PC-3 (cell line): ENCODE data around the gene APOF. TPM values are rescaled to one million over a fixed set of nuclear protein-coding genes. Genes with fewer than 3 reads are reported as not detected.
A peak's percentile ranks its signal among the peaks of the same experiment; 100 is the strongest.

Experiments used
- ATAC-seq: fragments of 200-7000 bp; cut with Tn5 transposase; 2 replicates; pipeline ENCODE4 v1.9.1; 2020; ENCODE audit warnings: mild to moderate bottlenecking, moderate library complexity
- BruUV-seq: library from RNA; stranded (reverse); fragments of 400-500 nt; replicated peaks from 2 replicates; lab custom pipeline; 2021; lab: Mats Ljungman, UMichigan
- CTCF ChIA-PET: fragments of 300-600 bp; sonication (Branson Sonifier 250); formaldehyde crosslinking; loops from one replicate; lab custom pipeline; 2022; ENCODE audit warnings: antibody characterized with exemption; lab: Charles Lee
- POLR2A ChIA-PET: fragments of 300-600 bp; sonication (Branson Sonifier 250); formaldehyde crosslinking; loops from one replicate; lab custom pipeline; 2022; ENCODE audit warnings: antibody characterized with exemption; ENCODE audit not compliant: unreplicated experiment; lab: Charles Lee
- DNase-seq: peaks from one replicate; pipeline ENCODE4 v3.0.0-alpha.2; 2015
- H2AFZ ChIP-seq: fragments of 300-600 bp; sonication (generic); 2 replicates; pipeline ENCODE4 v1.6.0; 2016; ENCODE audit warnings: antibody characterized with exemption, low read length
- H3F3A ChIP-seq: fragments of 300-600 bp; sonication (generic); one replicate; pipeline ENCODE4 v1.6.0; 2017; ENCODE audit warnings: antibody characterized with exemption, low read length, control low read depth, mild to moderate bottlenecking; ENCODE audit not compliant: unreplicated experiment
- H3K27ac ChIP-seq: fragments of 300-600 bp; sonication (generic); 2 replicates; pipeline ENCODE4 v1.5.1; 2016; ENCODE audit warnings: mild to moderate bottlenecking, low read length
- H3K27me3 ChIP-seq: fragments of 300-600 bp; sonication (generic); 2 replicates; pipeline ENCODE4 v1.6.1; 2016; ENCODE audit warnings: low read length, mixed read lengths
- H3K36me3 ChIP-seq: fragments of 300-600 bp; sonication (generic); 2 replicates; pipeline ENCODE4 v1.6.1; 2016; ENCODE audit warnings: low read depth, mixed run types, low read length, mixed read lengths
- H3K4me1 ChIP-seq: fragments of 300-600 bp; sonication (generic); 2 replicates; pipeline ENCODE4 v1.5.1; 2016; ENCODE audit warnings: low read length; ENCODE audit not compliant: insufficient read depth
- H3K4me2 ChIP-seq: fragments of 300-600 bp; sonication (generic); 2 replicates; pipeline ENCODE4 v1.6.0; 2016; ENCODE audit warnings: low read length
- H3K4me3 ChIP-seq: fragments of 300-600 bp; sonication (generic); 2 replicates; pipeline ENCODE4 v1.5.1; 2016; ENCODE audit warnings: mild to moderate bottlenecking, low read length, mixed read lengths
- H3K79me2 ChIP-seq: fragments of 300-600 bp; sonication (generic); 2 replicates; pipeline ENCODE4 v1.6.1; 2017; ENCODE audit warnings: low read length, mixed read lengths
- H3K9ac ChIP-seq: fragments of 300-600 bp; sonication (generic); 2 replicates; pipeline ENCODE4 v1.6.0; 2016; ENCODE audit warnings: mild to moderate bottlenecking, low read length
- H3K9me2 ChIP-seq: fragments of 300-600 bp; sonication (generic); replicated peaks from 2 replicates; pipeline ENCODE4 v1.6.1; 2016; ENCODE audit warnings: mixed run types, low read length, mixed read lengths
- H3K9me3 ChIP-seq: fragments of 300-600 bp; sonication (generic); 2 replicates; pipeline ENCODE4 v1.6.1; 2016; ENCODE audit warnings: low read length, mixed read lengths
- H4K20me1 ChIP-seq: fragments of 300-600 bp; sonication (generic); 2 replicates; pipeline ENCODE4 v1.6.1; 2016; ENCODE audit warnings: low read length, mixed read lengths
- CTCF ChIP-seq: fragments of 300-600 bp; sonication (generic); conservative IDR thresholded peaks from 2 replicates; pipeline ENCODE4 v1.5.1; 2017; ENCODE audit warnings: antibody characterized with exemption, low read depth, mild to moderate bottlenecking, low read length
- EZH2 ChIP-seq: fragments of 300-600 bp; sonication (generic); IDR thresholded peaks from one replicate; pipeline ENCODE4 v1.6.1; 2017; ENCODE audit warnings: antibody characterized with exemption, mild to moderate bottlenecking, low read length; ENCODE audit not compliant: unreplicated experiment
- EZH2phosphoT487 ChIP-seq: fragments of 300-600 bp; sonication (generic); IDR thresholded peaks from 2 replicates; pipeline ENCODE4 v1.6.1; 2018; ENCODE audit warnings: mild to moderate bottlenecking, antibody characterized with exemption, low read length, borderline replicate concordance
- intact Hi-C: fragments of 100-400 bp; cut with micrococcal nuclease; formaldehyde crosslinking; loops from 2 replicates; pipeline ENCODE4 v1.9.0; 2023
- total RNA-seq: library from RNA; depleted of rRNA; stranded (reverse); fragments of >200 nt; gene quantifications from 2 replicates; pipeline ENCODE4 v1.2.3, GENCODE V29; 2014

APOF gene
- total RNA-seq, 1 experiment from 2014 or later: not detected

GRCh38 chr12:56361487-56362129 lies 1.0 kb downstream of the APOF start:
- no TSS peak for BruUV-seq
- Histone ChIP-seq H4K20me1 (no peaks in the 10 kb centered on the region), H3K4me1 (peaks cover 14% of the 10 kb centered on the region), H3K9ac (no peak overlapping the region), H3F3A (no peaks in the 10 kb centered on the region), H3K27me3 (no peaks in the 10 kb centered on the region), H3K36me3 (no peaks in the 10 kb centered on the region), H3K4me3 (no peak overlapping the region), H3K9me2 (no peaks in the 10 kb centered on the region), H3K9me3 (no peaks in the 10 kb centered on the region), H3K4me2 (no peak overlapping the region), H3K27ac (no peak overlapping the region), H3K79me2 (peaks cover 26% of the 10 kb centered on the region), H2AFZ (no peak overlapping the region)
- DNase-seq (no peak), ATAC-seq (no peak)
- intact Hi-C loops: loop anchor here (5.0 kb wide), 1 partner anchor 44 kb away; the partner anchor contains the start of gene CNPY2
- POLR2A ChIA-PET: no interaction called here
- TF ChIP-seq CTCF: no peak
- TF ChIP-seq EZH2: no peak
- CTCF ChIA-PET: no interaction called here

DNA sequence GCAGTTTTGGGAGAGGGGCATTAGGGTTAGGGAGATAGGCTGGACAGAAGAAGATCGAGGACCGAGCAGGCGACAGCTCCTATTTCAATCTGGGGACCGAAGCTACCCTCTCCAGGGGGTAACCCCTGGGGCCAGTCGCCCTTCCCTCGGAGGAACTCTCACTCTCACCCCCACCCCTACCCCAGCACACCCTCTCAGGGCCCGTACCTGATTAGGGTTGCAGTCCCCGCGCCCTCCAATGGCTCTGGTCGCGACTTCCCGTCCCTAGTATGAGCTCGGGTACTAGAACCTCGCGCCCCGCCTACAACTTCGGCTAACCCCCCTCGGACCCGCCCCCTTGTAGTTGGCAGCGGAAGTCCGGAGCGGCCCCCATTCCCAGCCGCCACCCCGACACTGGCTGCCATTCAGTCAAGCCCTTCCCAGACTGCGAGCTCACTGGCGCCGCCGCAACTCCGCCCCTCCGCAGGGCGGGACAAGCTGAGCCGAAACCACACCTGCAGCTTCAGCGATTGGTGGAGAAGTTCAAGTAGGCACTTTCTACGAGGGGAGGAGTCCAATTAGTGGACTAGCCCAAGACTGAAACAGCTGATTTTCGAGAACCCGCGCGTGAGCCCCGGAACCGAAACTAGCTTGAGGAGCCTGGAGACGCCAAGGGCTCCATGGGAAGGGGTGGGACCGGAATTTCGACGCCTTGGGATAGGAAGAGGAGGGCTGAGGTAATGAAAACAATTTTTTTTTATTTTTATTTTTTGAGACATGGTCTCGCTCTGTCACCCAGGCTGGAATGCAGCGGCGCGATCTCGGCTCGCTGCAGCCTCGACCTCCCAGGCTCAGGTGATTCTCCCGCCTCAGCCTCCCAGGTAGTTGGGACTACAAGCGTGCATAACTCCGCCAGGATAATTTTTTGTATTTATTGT lies 2.5 kb downstream of the APOF start, which contains the start of gene STAT2:
TSS of gene STAT2 (minus strand) at position 257 of the 917 bp plus-strand sequence. CDS start 3,536 bp downstream, outside the sequence.
- TF ChIP-seq CTCF: no peak
- TF ChIP-seq EZH2phosphoT487: no peak
- no peak for TF ChIP-seq EZH2
- peak within 1 kb of the TSS; percentile 79 for H3K9ac ChIP-seq

More for the DNA sequence above, 2.5 kb downstream of the APOF start, which contains the start of gene STAT2:
- no TSS peak for BruUV-seq
- Histone ChIP-seq H3K9me2 (no peaks in the 10 kb centered on the region), H4K20me1 (no peaks in the 10 kb centered on the region), H3K9me3 (no peaks in the 10 kb centered on the region), H3K4me2 (peak within 1 kb of the TSS; percentile 91), H3K27ac (peak within 1 kb of the TSS; percentile 44), H3K27me3 (no peaks in the 10 kb centered on the region), H2AFZ (peak within 1 kb of the TSS; percentile 74), H3K36me3 (no peaks in the 10 kb centered on the region; the same call in none of the 2 replicates), H3K4me1 (peaks cover 14% of the 10 kb centered on the region), H3K79me2 (peaks cover 26% of the 10 kb centered on the region), H3K4me3 (peak within 1 kb of the TSS; percentile 85), H3F3A (no peaks in the 10 kb centered on the region)
- POLR2A ChIA-PET: interaction anchor here (0.5 to 1.4 kb wide), 16 partner anchors 9 to 1070 kb away, joined by 3 to 57 read pairs (median 6); partner anchors contain the start of genes DNAJC14, IL23A, PAN2 and RBMS2
- CTCF ChIA-PET: interaction anchor here (0.5 to 1.6 kb wide), 5 partner anchors 9 to 1049 kb away, joined by 3 to 12 read pairs (median 6); no protein-coding TSS in a partner anchor
- DNase-seq: peak; percentile 99
- intact Hi-C loops: loop anchor here (5.0 kb wide), 1 partner anchor 43 kb away; the partner anchor contains the start of gene CNPY2
- peak; percentile 97 for ATAC-seq
